HK-2 (cell line): ENCODE measurements around the gene B3GNT9.

Experiments used
- DNase-seq: peaks from one replicate; pipeline ENCODE4 v3.0.0-alpha.2; 2018; ENCODE audit not compliant: unreplicated experiment

Gene B3GNT9

DNA sequence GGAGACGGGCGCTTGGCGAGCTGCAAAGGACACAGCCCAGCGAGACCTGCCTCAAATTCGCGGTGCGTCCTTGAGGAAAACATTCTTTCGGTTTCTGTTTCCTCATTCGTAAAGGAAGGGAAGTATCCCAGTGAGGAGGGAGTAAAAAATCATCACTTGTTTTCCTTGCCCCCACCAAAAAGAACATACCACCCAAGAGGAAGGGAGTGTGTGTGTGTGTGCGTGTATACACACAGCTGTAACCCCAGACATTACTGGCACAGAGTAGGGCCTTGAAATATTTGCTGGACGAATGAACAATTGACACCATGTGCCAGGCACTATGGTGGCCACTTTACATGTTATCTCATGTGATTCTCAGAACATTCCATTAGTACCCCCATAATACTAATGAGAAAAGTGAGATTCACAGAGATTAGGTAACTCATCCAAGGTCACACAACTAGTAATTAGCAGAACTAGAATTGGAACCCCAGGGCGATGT lies 34.9 kb upstream of the B3GNT9 start:
- no peak for DNase-seq

DNA sequence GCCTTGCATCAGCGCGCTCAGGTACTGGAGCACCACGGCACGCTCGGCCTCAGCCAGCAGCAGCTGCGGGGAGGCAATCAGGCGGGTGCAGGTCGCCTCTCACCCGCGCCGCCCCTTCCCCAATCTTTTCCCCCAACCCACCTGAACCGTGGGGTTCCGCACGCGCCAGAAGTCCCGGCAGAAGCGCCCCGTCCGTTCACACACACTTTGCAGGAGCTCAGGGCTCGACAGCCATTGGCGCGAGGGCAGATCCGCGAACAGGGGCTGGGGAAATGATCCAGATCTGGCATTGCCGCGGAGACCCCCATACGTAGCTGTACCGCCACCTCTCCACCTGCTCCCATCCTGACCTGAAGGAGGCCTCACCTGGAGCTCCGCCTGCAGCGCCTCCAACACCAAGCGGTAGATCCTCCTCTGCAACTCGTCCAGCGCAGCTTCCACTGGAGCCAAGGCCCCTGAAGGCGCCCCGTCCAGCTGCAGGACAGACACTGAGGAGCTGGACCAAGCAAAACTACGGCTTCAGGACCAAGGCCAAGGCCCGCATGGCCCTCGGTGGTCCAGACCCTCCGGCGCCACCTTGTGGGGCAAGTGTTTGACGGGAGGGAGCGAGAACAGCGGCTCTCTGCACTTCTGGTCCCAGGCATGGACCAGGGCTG lies 34.3 kb upstream of the B3GNT9 start:
- peak; percentile 92 for DNase-seq

DNA sequence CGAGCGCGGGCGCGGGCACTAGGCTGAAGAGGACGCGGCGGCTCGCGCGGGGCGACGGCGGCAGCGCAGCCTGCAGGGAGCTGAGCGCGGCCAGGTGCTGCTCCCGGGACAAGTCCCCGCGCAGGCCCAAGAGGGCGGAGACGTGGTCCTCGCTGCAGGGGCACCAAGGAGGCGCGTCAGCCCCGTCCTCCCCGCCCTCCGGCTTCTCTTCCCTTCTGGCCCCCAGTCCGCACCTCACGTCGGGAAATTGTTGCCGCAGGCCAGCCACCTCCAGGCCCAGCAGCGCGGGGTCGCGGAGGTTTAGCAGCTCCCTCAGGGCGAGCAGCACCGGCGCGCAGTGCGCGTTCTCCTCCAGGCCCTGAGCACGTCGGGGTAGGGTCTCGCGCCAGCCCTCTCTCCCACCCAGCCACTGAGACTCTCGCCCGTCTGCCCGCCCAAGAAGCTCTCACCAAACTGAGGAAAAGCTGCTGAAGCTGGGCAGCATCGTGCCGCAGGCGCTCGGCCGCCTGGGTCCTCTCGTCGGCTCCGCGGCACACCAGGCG lies 33.7 kb upstream of the B3GNT9 start:
- no peak for DNase-seq

- peak; percentile 94 for DNase-seq
These were observed 33.0 kb upstream of the B3GNT9 start, which contains the start of gene MATCAP1 for GRCh38 chr16:67183627-67184452. Gene MATCAP1 (minus strand): TSS chr16:67183963. CDS start chr16:67180610, 3,353 bp downstream.

DNA sequence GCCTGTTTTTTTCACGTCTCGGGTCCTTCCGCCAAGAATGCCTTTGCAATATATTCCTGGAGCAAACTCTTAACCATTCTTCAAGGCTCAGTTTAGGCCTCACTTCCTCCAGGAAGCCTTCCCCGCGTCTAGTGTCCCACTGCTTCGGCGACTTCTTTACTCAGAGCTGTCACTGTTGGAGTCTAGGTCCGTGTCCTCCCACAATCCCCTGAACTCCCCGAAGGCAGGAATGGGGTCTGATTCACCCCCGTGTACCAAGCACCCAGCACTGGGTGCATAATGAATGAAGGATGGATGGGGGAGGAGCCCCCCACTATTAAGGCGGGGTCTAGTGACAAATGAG lies 32.5 kb upstream of the B3GNT9 start:
- no peak for DNase-seq

DNA sequence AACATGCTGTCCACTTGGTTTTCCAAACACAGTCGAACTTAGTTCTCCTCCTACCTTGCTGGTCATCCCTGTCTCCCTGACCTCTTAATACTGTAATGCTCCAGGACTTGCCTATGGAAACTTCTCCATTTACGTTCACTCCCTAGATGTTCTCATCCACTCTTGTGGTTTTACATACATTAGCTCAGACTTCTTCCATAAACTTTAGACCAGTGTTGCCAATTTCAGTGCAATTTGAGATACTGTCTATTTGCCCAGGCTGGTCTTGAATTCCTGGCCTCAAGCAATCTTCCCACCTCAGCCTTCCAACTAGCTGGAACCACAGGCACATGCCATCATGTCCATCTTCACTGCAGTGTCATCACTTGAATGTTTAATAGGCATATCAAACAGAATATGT lies 31.5 kb upstream of the B3GNT9 start:
- DNase-seq = no peak

DNA sequence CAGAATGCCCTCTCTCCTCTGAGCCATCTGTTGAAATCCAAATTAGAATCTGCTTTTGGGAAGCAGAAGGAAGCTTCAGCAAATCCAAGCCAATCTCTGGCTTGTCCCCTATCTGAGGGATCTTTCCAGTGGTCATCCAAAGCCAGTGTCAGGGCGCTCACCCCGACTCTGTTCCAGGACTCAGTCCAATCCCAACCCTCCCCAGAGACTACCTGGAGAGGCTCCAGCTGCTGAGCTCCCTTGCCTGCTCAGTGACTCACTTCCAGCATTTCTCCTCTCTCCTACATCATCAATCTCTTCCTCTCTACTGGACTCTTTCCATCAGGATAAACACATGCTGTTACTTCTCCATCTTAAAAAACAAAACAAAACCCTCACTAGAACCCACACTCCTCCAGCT lies 30.5 kb upstream of the B3GNT9 start:
- DNase-seq = no peak

DNA sequence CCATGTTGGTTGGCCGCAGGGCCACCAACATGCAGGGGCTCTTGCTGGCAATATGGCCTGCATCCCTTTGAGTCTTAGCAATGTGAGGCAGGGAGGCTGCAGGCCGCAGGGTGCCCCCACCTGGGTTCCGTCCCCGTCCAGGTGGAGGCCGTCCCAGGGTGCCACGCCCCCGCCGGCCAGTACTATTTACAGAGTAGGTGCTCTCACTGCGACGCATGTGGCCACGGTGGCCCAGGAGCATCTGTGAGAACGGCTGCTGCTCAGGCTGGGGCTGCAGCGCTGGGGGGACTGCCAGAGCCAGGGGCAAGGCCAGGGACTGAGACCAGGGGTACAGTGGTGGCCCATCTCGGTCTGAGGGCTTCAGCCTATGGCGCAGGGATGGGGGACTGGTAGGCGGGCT lies 29.4 kb upstream of the B3GNT9 start:
- DNase-seq = no peak

- no peak for DNase-seq
These were observed 28.8 kb upstream of the B3GNT9 start for GRCh38 chr16:67179421-67180080.

GRCh38 chr16:67177743-67178699 lies 27.2 kb upstream of the B3GNT9 start:
- DNase-seq = peak; percentile 51

- no peak for DNase-seq
These were observed 25.9 kb upstream of the B3GNT9 start for GRCh38 chr16:67176662-67177061.

DNA sequence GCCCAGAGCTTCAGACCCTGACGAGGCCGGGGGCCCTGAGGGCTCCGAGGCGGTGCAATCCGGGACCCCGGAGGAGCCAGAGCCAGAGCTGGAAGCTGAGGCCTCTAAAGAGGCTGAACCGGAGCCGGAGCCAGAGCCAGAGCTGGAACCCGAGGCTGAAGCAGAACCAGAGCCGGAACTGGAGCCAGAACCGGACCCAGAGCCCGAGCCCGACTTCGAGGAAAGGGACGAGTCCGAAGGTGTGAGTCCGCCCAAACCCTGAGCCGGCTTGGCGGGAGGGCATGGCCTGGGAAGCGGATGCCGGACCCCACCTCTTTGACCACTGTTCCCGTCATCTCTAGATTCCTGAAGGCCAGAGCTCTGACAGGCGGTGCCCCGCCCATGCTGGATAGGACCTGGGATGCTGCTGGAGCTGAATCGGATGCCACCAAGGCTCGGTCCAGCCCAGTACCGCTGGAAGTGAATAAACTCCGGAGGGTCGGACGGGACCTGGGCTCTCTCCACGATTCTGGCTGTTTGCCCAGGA lies 24.0 kb upstream of the B3GNT9 start:
- DNase-seq = no peak

DNA sequence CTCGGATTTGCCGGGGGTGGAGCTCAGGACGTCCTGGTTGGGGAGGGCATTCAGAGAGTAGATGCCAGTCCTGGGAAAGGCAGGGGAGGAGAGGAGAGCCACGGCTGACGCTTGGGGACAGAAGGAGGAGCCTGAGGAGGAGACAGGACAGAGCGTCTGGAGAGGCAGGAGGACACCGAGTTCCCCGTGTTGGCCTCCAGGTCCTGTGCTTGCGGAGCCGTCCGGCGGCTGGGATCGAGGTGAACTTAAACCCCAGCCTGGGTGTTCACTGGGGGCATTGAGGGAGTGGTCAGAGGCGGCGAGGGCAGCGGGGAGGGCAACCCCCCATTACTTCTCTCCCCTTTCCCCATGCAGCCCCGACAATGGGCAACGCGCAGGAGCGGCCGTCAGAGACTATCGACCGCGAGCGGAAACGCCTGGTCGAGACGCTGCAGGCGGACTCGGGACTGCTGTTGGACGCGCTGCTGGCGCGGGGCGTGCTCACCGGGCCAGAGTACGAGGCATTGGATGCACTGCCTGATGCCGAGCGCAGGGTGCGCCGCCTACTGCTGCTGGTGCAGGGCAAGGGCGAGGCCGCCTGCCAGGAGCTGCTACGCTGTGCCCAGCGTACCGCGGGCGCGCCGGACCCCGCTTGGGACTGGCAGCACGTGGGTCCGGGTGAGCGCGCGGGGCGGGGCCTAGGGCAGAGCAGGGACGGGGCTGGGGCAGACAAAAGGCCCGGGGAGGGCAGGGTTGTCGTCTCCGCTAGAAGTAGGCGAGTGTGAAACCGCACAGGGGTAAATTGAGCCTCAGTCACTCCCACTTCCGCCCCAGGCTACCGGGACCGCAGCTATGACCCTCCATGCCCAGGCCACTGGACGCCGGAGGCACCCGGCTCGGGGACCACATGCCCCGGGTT lies 23.3 kb upstream of the B3GNT9 start:
- peak; percentile 94 for DNase-seq

GRCh38 chr16:67173323-67173722 lies 22.5 kb upstream of the B3GNT9 start:
- no peak for DNase-seq

- no peak for DNase-seq
These were observed 20.3 kb upstream of the B3GNT9 start for GRCh38 chr16:67170949-67171649.

DNA sequence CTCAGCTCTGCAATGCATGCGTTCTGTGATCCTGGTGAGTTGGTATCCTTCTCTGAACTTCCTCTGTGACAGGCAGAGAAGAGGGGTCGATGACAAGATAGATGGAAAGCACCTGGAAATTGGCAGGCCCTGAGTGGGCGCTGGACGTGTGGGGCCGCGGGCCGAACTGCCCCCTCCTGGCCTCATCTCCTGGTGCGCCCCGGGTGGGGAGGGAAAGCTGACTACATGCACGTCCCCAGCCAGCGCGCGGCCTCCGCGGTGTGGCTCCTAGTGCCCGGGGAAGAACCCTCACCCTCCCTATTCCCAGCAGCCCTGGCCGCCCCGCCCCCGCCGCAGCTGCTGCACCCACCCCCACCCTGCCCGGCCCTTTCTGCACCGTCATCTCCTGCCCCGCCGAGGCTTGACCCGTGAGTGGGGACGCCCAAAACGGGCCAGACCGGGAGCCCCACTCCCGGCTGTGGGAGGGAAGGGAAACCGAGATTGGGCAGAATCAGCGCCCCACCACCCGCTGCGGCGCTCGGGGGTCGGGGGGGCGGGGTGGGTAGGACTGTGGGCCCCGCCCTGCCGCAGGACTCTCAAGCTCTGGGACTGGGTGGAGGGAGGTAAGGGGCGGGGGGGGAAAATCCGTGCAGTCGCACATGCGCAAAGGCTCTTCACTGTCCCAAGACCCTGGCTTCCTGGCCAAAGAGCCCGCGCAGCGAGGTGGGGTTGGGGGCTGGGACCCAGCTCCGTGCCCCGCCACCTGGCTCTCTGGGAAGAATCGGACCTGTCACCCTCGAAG lies 19.6 kb upstream of the B3GNT9 start, which contains the start of gene NOL3:
TSS of gene NOL3 (plus strand) at position 371 of the 781 bp plus-strand sequence.
- peak; percentile 97 for DNase-seq

DNA sequence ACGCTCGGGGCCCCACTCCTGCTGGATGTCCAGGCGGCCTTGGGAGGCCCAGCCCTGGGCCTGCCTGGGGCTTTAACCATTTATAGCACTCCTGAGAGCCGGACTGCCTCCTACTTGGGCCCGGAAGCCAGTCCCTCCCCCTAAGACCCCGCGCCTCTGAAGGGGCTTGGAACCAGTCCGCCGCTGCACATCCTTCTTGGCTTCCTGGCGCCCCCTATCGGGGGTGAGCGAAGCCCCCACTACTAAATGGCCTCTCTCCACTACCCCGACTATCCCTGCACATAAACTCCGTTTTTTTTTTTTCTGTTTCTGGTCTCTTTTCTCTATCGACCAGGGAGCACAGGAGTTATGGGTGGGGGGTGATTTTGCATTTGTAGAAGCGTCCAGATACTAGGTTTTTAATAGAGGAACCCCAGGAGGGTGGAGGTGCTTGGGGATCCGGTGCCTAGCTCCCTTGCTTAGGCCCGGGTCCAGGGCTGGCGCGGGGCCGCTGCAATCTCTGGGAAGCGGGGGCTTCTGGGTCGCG lies 18.9 kb upstream of the B3GNT9 start:
- no peak for DNase-seq

DNA sequence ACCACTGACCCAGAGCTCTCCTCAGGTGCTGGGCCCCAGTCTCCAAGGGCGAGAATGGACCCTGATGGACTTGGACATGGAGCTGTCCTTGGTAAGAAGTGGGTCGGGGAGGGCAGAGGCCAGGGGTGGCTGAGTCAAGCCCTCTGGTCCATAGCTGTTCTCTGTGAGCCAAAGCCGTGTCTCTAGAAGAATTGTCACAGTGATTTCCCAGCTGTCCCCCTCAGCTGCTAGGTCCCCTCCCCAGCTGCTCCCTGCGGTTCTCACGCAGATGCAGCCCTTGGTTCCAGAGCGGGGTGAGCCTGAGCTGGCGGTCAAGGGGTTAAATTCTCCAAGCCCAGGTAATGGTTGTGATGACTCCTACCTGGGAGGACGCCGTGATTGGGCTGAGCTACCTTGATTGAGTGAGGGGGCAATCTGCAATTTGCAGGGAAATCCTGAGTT lies 18.2 kb upstream of the B3GNT9 start:
- no peak for DNase-seq
